Lower lobe of right lung (tissue), 2 donors: ENCODE results near the gene PCBP4. TPM values are rescaled to one million over a fixed set of nuclear protein-coding genes. Genes with fewer than 3 reads are reported as not detected.

Source experiments
- ATAC-seq, 2 donors: fragments of 200-7000 bp; cut with Tn5 transposase; one replicate each; pipeline ENCODE4 v1.9.1; 2020 to 2022; ENCODE audit warnings: mild to moderate bottlenecking in 2 of 2, moderate library complexity in 2 of 2
- DNase-seq: peaks from one replicate; pipeline ENCODE4 v3.0.0-alpha.2; 2020
- H3K27ac ChIP-seq: fragments of 200-600 bp; one replicate; pipeline ENCODE4 v1.8.0; 2022
- H3K27me3 ChIP-seq: fragments of 200-600 bp; one replicate; pipeline ENCODE4 v1.8.0; 2022; ENCODE audit warnings: low read depth
- H3K36me3 ChIP-seq: fragments of 200-600 bp; one replicate; pipeline ENCODE4 v1.8.0; 2022; ENCODE audit warnings: mild to moderate bottlenecking
- H3K4me1 ChIP-seq: fragments of 200-600 bp; one replicate; pipeline ENCODE4 v1.8.0; 2022
- H3K4me3 ChIP-seq: fragments of 200-600 bp; one replicate; pipeline ENCODE4 v1.8.0; 2022; ENCODE audit warnings: mild to moderate bottlenecking
- H3K9me3 ChIP-seq: fragments of 200-600 bp; one replicate; pipeline ENCODE4 v1.8.0; 2022
- intact Hi-C: fragments of 100-400 bp; cut with DNase I; formaldehyde crosslinking; loops from one replicate; pipeline ENCODE4 v1.11.0; 2022
- total RNA-seq: library from RNA; stranded (reverse); fragmentation: NEBNext Ultra II Directional; extraction: Animal tissue kit (Norgen Biotek cat#: 25700); gene quantifications from one replicate; pipeline ENCODE4 v1.2.1, GENCODE V29; 2021
- TF ChIP-seq, protein P1 (sequence below): fragments of 200-600 bp; IDR thresholded peaks from one replicate; pipeline ENCODE4 v1.8.0; 2022; ENCODE audit warnings: antibody characterized with exemption, mild to moderate bottlenecking
- donor health status: DM: no; HTN: yes; CAD: no; lungs with severe emphysema.

PCBP4 gene
- total RNA-seq, 1 donor from 2014 or later = 24.6 TPM

GRCh38 chr3:51959651-51960050 is 7.6 kb downstream of the PCBP4 start:
- Histone ChIP-seq H3K4me3 (no peak overlapping the region), H3K9me3 (no peaks in the 10 kb centered on the region), H3K27ac (no peak overlapping the region), H3K27me3 (peaks cover 13% of the 10 kb centered on the region), H3K4me1 (peaks cover 17% of the 10 kb centered on the region), H3K36me3 (peaks cover 10% of the 10 kb centered on the region)
- intact Hi-C loops = no loop called here
- ATAC-seq (no peak), DNase-seq (no peak)
- TF ChIP-seq, protein P1, sequence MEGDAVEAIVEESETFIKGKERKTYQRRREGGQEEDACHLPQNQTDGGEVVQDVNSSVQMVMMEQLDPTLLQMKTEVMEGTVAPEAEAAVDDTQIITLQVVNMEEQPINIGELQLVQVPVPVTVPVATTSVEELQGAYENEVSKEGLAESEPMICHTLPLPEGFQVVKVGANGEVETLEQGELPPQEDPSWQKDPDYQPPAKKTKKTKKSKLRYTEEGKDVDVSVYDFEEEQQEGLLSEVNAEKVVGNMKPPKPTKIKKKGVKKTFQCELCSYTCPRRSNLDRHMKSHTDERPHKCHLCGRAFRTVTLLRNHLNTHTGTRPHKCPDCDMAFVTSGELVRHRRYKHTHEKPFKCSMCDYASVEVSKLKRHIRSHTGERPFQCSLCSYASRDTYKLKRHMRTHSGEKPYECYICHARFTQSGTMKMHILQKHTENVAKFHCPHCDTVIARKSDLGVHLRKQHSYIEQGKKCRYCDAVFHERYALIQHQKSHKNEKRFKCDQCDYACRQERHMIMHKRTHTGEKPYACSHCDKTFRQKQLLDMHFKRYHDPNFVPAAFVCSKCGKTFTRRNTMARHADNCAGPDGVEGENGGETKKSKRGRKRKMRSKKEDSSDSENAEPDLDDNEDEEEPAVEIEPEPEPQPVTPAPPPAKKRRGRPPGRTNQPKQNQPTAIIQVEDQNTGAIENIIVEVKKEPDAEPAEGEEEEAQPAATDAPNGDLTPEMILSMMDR = no peak

DNA sequence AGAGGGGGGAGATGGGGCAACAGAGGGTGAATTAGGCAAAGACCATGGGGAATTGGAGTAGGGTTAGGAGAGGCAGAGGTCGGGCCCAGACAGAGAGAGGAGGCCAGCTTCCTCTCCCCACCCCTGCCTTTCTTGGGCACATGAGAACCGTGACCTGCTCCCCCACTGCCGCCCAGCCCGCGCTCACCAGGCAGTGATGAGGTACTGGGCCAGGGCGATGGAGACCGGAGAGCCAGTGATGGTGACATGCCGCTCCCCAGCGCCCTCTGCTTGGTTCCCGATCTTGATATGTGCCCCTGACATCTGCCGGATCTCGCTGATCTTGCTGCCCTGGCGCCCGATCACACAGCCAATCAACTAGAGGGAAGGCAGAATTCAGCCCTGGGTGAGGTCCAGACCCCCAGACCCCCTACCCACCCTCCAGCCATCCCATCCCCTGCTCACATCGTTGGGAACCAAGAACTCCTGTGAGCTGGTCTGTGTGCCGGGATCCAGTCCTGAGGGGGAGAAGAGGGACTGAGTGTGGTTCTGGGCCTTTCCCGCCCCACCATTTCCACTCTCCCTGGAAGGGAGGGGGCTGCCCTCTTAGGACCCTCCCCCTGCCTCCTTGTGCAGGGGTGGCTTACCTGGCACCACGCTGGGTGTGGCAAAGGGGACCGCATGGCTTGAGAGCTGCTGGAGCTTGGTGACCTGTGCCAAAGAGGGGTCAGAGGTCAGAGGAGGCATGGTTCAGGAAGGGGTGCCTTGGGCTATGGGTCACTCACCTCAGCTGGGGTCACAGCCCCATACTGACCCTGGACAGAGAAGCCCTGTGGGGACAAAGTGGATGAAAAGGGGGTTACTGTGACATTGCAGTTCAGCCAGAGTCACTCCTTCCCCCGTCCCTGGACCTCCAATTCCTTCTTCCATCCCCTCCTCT is 8.4 kb downstream of the PCBP4 start:
- Histone ChIP-seq H3K27ac (no peak overlapping the region), H3K9me3 (no peaks in the 10 kb centered on the region), H3K4me1 (peaks cover 17% of the 10 kb centered on the region), H3K27me3 (peaks cover 13% of the 10 kb centered on the region), H3K4me3 (no peak overlapping the region), H3K36me3 (peaks cover 10% of the 10 kb centered on the region)
- no peak for ATAC-seq
- TF ChIP-seq, protein P1 = no peak
- no peak for DNase-seq
- intact Hi-C loops = no loop called here

DNA sequence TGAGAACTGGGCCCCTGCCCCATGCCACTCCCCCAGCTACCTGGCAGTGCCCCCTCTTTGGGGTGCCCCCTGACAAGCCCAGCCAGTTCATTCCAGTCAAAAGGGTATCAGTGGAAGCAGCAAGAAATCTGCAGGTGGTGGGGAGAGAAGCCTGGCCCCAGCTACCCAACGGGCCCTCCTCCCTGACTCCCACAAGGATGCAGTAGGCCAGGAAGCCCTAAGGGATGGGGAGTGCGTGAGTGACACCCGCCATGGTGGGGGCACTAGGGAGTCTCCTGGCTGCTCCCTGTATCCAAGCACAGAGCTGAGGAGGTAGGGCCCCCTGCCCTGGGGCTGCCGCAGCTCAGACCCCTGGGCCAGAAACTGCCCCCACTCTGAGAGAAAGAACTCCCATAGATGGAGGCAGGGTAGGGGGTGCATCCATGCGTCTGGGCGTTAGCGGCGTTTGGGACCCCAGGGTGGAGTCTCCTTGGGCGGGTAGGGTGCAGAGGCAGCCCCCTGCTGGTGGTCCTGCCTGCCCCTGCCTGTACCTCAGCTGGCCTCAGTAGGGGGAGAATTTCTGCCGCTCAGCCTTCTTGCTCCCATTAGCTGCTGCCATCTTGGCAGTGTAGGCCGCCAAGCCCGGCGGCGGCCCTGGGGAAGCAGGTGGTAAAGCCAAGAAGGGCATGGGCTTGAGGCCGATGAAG is 9.6 kb downstream of the PCBP4 start:
- DNase-seq (no peak), ATAC-seq (no peak)
- Histone ChIP-seq H3K27ac (no peak overlapping the region), H3K4me3 (no peak overlapping the region), H3K9me3 (no peaks in the 10 kb centered on the region), H3K4me1 (peaks cover 21% of the 10 kb centered on the region), H3K36me3 (peaks cover 10% of the 10 kb centered on the region), H3K27me3 (peaks cover 13% of the 10 kb centered on the region)
- TF ChIP-seq, protein P1 = no peak
- intact Hi-C loops = no loop called here

DNA sequence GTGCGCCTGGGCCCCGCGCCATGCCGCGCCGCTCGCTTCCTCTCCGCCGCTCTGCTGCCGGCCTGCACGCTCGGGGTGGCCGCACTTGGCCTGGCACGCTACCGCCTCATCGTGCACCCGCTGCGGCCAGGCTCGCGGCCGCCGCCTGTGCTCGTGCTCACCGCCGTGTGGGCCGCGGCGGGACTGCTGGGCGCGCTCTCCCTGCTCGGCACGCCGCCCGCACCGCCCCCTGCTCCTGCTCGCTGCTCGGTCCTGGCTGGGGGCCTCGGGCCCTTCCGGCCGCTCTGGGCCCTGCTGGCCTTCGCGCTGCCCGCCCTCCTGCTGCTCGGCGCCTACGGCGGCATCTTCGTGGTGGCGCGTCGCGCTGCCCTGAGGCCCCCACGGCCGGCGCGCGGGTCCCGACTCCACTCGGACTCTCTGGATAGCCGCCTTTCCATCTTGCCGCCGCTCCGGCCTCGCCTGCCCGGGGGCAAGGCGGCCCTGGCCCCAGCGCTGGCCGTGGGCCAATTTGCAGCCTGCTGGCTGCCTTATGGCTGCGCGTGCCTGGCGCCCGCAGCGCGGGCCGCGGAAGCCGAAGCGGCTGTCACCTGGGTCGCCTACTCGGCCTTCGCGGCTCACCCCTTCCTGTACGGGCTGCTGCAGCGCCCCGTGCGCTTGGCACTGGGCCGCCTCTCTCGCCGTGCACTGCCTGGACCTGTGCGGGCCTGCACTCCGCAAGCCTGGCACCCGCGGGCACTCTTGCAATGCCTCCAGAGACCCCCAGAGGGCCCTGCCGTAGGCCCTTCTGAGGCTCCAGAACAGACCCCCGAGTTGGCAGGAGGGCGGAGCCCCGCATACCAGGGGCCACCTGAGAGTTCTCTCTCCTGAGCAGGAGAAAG is 11.1 kb downstream of the PCBP4 start:
- Histone ChIP-seq H3K9me3 (no peaks in the 10 kb centered on the region), H3K36me3 (peaks cover 10% of the 10 kb centered on the region), H3K27me3 (peaks cover 13% of the 10 kb centered on the region), H3K4me3 (peak overlapping the region; percentile 53), H3K4me1 (peaks cover 21% of the 10 kb centered on the region), H3K27ac (peak overlapping the region; percentile 60)
- TF ChIP-seq, protein P1 = peak; percentile 50
- intact Hi-C loops = no loop called here
- ATAC-seq = peak; percentile 69 to 75
- no peak for DNase-seq

DNA sequence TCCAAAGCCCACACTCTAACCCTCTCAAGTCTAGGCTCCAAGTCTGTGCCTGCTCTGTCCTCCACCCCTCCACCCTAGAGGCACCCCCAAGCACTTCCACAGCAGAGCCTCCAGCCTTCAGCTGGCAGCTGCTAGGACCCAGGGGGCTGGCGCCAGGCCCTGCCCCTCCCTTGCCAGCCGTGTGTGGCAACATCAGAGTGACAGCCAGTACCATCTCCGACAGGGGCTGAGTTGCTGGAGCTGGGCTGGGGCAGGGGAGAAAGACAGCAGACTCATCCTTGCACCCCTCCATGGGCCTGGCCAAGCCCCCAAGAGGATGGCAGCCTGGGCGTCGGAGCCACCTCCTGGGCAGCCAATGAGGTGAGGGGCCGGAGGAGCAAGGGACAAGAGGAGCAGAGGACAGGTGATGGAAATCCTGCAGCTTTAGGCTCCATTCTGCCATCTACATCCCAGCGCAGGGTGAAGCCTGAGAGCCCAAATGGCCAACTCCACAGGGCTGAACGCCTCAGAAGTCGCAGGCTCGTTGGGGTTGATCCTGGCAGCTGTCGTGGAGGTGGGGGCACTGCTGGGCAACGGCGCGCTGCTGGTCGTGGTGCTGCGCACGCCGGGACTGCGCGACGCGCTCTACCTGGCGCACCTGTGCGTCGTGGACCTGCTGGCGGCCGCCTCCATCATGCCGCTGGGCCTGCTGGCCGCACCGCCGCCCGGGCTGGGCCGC is 11.9 kb downstream of the PCBP4 start, which contains the start of gene GPR62:
Gene GPR62 (plus strand): TSS at position 207 of the 718 bp plus-strand sequence. CDS start 272 bp downstream, at position 479.
- TF ChIP-seq, protein P1 = no peak
- Histone ChIP-seq H3K9me3 (no peaks in the 10 kb centered on the region), H3K4me1 (peaks cover 21% of the 10 kb centered on the region), H3K36me3 (peaks cover 9% of the 10 kb centered on the region), H3K27ac (peak within 1 kb of the TSS; percentile 60), H3K4me3 (peak within 1 kb of the TSS; percentile 53), H3K27me3 (peaks cover 13% of the 10 kb centered on the region)
- DNase-seq = no peak
- no peak for ATAC-seq
- intact Hi-C loops = no loop called here
